HG03571 (cell line): ENCODE data around the gene DNMT1.

Source experiments
- ATAC-seq: cut with Tn5 transposase; IDR thresholded peaks from one replicate; pipeline ENCODE4 v1.9.1; 2021; ENCODE audit not compliant: unreplicated experiment

The DNMT1 gene

GRCh38 chr19:10100163-10100785 is 94.5 kb downstream of the DNMT1 start:
- ATAC-seq, result no peak

GRCh38 chr19:10096615-10096963 is 98.2 kb downstream of the DNMT1 start:
- no peak for ATAC-seq

- ATAC-seq, result peak; percentile 51
Observed at GRCh38 chr19:10095948-10096614, 98.7 kb downstream of the DNMT1 start.

GRCh38 chr19:10095622-10095947 is 99.2 kb downstream of the DNMT1 start:
- no peak for ATAC-seq

- no peak for ATAC-seq
Observed at GRCh38 chr19:10093295-10094186, 101.2 kb downstream of the DNMT1 start.

GRCh38 chr19:10092648-10093294 is 102.0 kb downstream of the DNMT1 start:
- ATAC-seq, result no peak

- no peak for ATAC-seq
Observed at GRCh38 chr19:10091895-10092641, 102.7 kb downstream of the DNMT1 start.

GRCh38 chr19:10091370-10091687 is 103.4 kb downstream of the DNMT1 start:
- no peak for ATAC-seq

- no peak for ATAC-seq
Observed at GRCh38 chr19:10089801-10090375, 104.9 kb downstream of the DNMT1 start.

GRCh38 chr19:10088949-10089554 is 105.7 kb downstream of the DNMT1 start:
- ATAC-seq, result no peak

- no peak for ATAC-seq
Observed at GRCh38 chr19:10087296-10088061, 107.3 kb downstream of the DNMT1 start.

- ATAC-seq, result no peak
Observed at GRCh38 chr19:10086591-10087192, 108.1 kb downstream of the DNMT1 start.

- ATAC-seq, result peak; percentile 61
Observed at GRCh38 chr19:10085641-10086590, 108.8 kb downstream of the DNMT1 start, which contains the start of gene SHFL. TSS of gene SHFL (plus strand) at chr19:10086317. CDS start at chr19:10086428, 111 bp downstream.

GRCh38 chr19:10084803-10085202 is 110.0 kb downstream of the DNMT1 start:
- ATAC-seq, result no peak

GRCh38 chr19:10083911-10084310 is 110.8 kb downstream of the DNMT1 start:
- no peak for ATAC-seq
